Measurements from ENCODE around the gene SLC39A11. TPM values are rescaled to one million over a fixed set of nuclear protein-coding genes. Genes with fewer than 3 reads are reported as not detected.

SLC39A11 gene
- total and polyA plus RNA-seq, 2 of the 13 experiments (the other 11 are each of a cell fraction or from before 2014, with no cell fraction given), result 17.2 to 31.5 TPM

- TF ChIP-seq SIN3A (IDR thresholded peaks at IDR 0.05; ENCODE audit: borderline replicate concordance, low read depth, low read length) (no peak), ZNF10 (CRISPR knock-in tag; IDR thresholded peaks at IDR 0.05; ENCODE audit: borderline replicate concordance, low read depth) (no peak), HDAC1 (CRISPR knock-in tag; IDR thresholded peaks at IDR 0.05) (0 out of 2 replicates have a peak, but pooled peaks have one; percentile 31), ZNF629 (CRISPR knock-in tag; conservative IDR thresholded peaks at IDR 0.05) (no peak), PHF5A (CRISPR knock-in tag; IDR thresholded peaks at IDR 0.05; ENCODE audit: low read depth, unreplicated experiment) (no peak), CENPT (CRISPR knock-in tag; IDR thresholded peaks at IDR 0.05; ENCODE audit: low read depth) (0 out of 2 replicates have a peak, but pooled peaks have one; percentile 36), REXO4 (CRISPR knock-in tag; IDR thresholded peaks at IDR 0.05; ENCODE audit: borderline replicate concordance) (no peak), ZNF770 (CRISPR knock-in tag; IDR thresholded peaks at IDR 0.05) (peak; percentile 96), ZNF331 (CRISPR knock-in tag; IDR thresholded peaks at IDR 0.05) (no peak; the same call in 1 of the 2 replicates), KDM4B (CRISPR knock-in tag; IDR thresholded peaks at IDR 0.05) (no peak), ZBTB46 (CRISPR knock-in tag; IDR thresholded peaks at IDR 0.05; ENCODE audit: borderline replicate concordance) (no peak), GABPB1 (CRISPR knock-in tag; IDR thresholded peaks at IDR 0.05) (no peak), EZH2 (conservative IDR thresholded peaks at IDR 0.05; ENCODE audit: low read depth, low read length) (no peak), ZFP91 (CRISPR knock-in tag; IDR thresholded peaks at IDR 0.05; ENCODE audit: borderline replicate concordance) (no peak; the same call in 1 of the 2 replicates), ZFX (CRISPR knock-in tag; IDR thresholded peaks at IDR 0.05; ENCODE audit: low read depth) (peak; percentile 31; the same call in 1 of the 2 replicates), SALL2 (CRISPR knock-in tag; IDR thresholded peaks at IDR 0.05) (no peak), MYPOP (CRISPR knock-in tag; IDR thresholded peaks at IDR 0.05) (no peak), ZMAT5 (CRISPR knock-in tag; IDR thresholded peaks at IDR 0.05; ENCODE audit: borderline replicate concordance, low read depth) (no peak), ZNF337 (CRISPR knock-in tag; IDR thresholded peaks at IDR 0.05; ENCODE audit: borderline replicate concordance, low read depth) (no peak), ZBTB7B (CRISPR knock-in tag; IDR thresholded peaks at IDR 0.05) (no peak), POLR2AphosphoS5 (IDR thresholded peaks at IDR 0.05; ENCODE audit: low read depth, low read length) (no peak), ZNF563 (CRISPR knock-in tag; IDR thresholded peaks at IDR 0.05) (no peak), ZNF775 (CRISPR knock-in tag; IDR thresholded peaks at IDR 0.05; ENCODE audit: borderline replicate concordance) (no peak)
Observed at GRCh38 chr17:72788950-72789585, 303.4 kb downstream of the SLC39A11 start (continued).

All from HepG2 (cell line).